KMS-11 (cell line): ENCODE measurements around the gene DLG5.

Source experiments
- H2AFZ ChIP-seq: fragments of 200-600 bp; sonication (generic); 2 replicates; pipeline ENCODE4 v1.6.1; 2016; ENCODE audit warnings: antibody characterized with exemption, mixed run types, low read depth
- H3K27ac ChIP-seq: fragments of 200-600 bp; sonication (generic); 2 replicates; pipeline ENCODE4 v1.6.1; 2016; ENCODE audit warnings: mild to moderate bottlenecking, mixed run types
- H3K27me3 ChIP-seq: fragments of 200-600 bp; sonication (generic); 2 replicates; pipeline ENCODE4 v1.6.1; 2017; ENCODE audit warnings: mild to moderate bottlenecking, low read depth, mixed run types, moderate library complexity; ENCODE audit not compliant: insufficient read depth
- H3K36me3 ChIP-seq: fragments of 200-600 bp; sonication (generic); 2 replicates; pipeline ENCODE4 v1.6.1; 2017; ENCODE audit warnings: mild to moderate bottlenecking, mixed run types; ENCODE audit not compliant: insufficient read depth
- H3K4me1 ChIP-seq: fragments of 200-600 bp; sonication (generic); 2 replicates; pipeline ENCODE4 v1.6.1; 2016; ENCODE audit warnings: mild to moderate bottlenecking, low read depth, mixed run types; ENCODE audit not compliant: poor library complexity, severe bottlenecking
- H3K4me2 ChIP-seq: fragments of 200-600 bp; sonication (generic); 2 replicates; pipeline ENCODE4 v1.7.0; 2016; ENCODE audit warnings: mild to moderate bottlenecking, mixed run types
- H3K4me3 ChIP-seq: fragments of 200-600 bp; sonication (generic); IDR thresholded peaks from 2 replicates; pipeline ENCODE4 v1.6.1; 2017; ENCODE audit warnings: low read depth, low read length, mixed read lengths; ENCODE audit not compliant: insufficient read depth
- H3K79me2 ChIP-seq: fragments of 200-600 bp; sonication (generic); 2 replicates; pipeline ENCODE4 v1.6.1; 2016; ENCODE audit warnings: low read depth, mixed run types; ENCODE audit not compliant: insufficient read depth
- H3K9ac ChIP-seq: fragments of 200-600 bp; sonication (generic); 2 replicates; pipeline ENCODE4 v1.6.1; 2016; ENCODE audit warnings: mild to moderate bottlenecking, mixed run types
- H4K20me1 ChIP-seq: fragments of 200-600 bp; sonication (generic); 2 replicates; pipeline ENCODE4 v1.6.1; 2016; ENCODE audit warnings: mild to moderate bottlenecking, mixed run types; ENCODE audit not compliant: insufficient read depth
- TF ChIP-seq, protein P1 (sequence below): fragments of 200-600 bp; sonication (generic); conservative IDR thresholded peaks from 2 replicates; pipeline ENCODE4 v1.6.1; 2017; ENCODE audit warnings: low read depth, mild to moderate bottlenecking, antibody characterized with exemption, low read length, moderate library complexity, mixed read lengths

The DLG5 gene, protein sequence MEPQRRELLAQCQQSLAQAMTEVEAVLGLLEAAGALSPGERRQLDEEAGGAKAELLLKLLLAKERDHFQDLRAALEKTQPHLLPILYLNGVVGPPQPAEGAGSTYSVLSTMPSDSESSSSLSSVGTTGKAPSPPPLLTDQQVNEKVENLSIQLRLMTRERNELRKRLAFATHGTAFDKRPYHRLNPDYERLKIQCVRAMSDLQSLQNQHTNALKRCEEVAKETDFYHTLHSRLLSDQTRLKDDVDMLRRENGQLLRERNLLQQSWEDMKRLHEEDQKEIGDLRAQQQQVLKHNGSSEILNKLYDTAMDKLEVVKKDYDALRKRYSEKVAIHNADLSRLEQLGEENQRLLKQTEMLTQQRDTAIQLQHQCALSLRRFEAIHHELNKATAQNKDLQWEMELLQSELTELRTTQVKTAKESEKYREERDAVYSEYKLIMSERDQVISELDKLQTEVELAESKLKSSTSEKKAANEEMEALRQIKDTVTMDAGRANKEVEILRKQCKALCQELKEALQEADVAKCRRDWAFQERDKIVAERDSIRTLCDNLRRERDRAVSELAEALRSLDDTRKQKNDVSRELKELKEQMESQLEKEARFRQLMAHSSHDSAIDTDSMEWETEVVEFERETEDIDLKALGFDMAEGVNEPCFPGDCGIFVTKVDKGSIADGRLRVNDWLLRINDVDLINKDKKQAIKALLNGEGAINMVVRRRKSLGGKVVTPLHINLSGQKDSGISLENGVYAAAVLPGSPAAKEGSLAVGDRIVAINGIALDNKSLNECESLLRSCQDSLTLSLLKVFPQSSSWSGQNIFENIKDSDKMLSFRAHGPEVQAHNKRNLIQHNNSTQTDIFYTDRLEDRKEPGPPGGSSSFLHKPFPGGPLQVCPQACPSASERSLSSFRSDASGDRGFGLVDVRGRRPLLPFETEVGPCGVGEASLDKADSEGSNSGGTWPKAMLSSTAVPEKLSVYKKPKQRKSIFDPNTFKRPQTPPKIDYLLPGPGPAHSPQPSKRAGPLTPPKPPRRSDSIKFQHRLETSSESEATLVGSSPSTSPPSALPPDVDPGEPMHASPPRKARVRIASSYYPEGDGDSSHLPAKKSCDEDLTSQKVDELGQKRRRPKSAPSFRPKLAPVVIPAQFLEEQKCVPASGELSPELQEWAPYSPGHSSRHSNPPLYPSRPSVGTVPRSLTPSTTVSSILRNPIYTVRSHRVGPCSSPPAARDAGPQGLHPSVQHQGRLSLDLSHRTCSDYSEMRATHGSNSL (N-terminal part only)

DNA sequence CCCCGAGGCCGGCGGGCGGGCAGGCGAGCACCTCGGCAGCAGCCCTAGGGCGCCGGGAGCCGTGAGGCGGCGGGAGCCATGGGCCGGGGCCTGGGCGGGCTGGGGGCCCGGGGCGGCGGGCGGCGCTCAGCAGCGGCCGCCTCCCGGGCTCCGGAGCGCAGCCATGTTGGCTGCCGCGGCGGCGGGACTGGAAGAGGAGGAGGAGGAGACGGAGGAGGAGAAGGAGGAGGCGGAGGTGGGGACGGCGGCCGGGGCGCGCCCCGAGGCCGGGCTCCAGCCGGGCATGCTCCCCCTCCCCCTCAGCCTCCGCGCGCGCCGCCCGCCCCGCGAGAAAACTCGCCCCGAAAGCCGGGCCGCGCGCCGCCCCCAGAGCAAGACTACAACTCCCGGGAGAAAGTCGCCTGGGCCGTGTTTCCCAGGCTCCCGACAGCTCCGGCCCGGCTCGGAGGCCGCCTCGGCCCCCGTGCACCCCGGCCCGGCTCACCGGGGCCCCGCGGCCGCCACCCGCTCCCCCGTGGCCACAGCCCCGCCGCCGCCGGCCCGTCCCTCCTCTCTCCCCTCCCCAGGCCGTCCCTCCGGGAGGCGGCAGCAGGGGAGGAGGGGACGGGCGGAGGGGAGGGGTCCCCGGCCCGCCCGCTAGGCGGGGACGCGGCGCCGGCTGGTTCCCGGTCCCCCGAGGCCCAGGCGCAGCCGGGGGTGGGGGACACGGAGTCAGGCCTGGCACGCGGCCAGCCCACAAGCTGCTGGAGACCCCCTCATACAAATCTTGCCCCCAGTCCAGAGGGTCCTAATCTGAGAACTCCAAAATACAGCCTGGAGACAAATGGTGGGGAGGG is at the start of gene DLG5:
Gene DLG5 (minus strand): TSS at position 190 of the 836 bp plus-strand sequence. CDS start 235 bp downstream, outside the sequence.
- Histone ChIP-seq H3K9ac (peak within 1 kb of the TSS; percentile 35; the same call in 1 of the 2 replicates), H4K20me1 (no peaks in the 10 kb centered on the region)

DNA sequence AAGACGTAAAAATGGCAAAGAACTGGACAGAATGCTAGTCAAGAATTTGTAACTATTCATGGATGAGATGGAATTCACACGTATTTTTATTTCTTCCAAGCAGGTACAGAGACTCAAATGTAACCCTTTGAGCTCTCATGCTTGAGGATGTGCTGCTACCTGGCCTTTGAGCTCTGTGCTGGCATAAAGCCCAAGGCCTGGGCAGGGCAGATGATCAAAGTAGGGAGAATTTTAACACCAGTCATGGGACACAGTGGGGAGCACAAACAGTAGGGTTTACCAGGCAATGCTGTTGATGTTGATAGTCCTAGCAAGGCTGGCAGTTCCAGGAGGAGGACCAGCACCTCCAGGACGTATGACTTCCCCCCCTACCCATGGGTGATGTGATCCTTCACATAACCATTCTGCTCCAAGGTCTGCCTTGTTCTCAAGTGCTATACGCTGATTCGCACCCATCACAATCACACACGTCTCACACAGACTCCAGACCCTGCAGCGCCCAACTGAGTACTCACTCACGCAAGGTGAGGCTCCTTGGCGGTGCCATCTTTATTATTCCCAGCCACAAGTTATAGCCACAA is 48.6 kb upstream of the DLG5 start:
- Histone ChIP-seq H3K4me1 (peaks cover 7% of the 10 kb centered on the region), H3K9ac (no peak overlapping the region), H3K4me3 (no peak overlapping the region), H3K79me2 (no peaks in the 10 kb centered on the region), H3K4me2 (no peak overlapping the region), H3K27me3 (no peaks in the 10 kb centered on the region), H3K36me3 (no peaks in the 10 kb centered on the region; the same call in 1 of the 2 replicates), H4K20me1 (no peaks in the 10 kb centered on the region), H2AFZ (no peak overlapping the region), H3K27ac (no peak overlapping the region)
- TF ChIP-seq, protein P1, sequence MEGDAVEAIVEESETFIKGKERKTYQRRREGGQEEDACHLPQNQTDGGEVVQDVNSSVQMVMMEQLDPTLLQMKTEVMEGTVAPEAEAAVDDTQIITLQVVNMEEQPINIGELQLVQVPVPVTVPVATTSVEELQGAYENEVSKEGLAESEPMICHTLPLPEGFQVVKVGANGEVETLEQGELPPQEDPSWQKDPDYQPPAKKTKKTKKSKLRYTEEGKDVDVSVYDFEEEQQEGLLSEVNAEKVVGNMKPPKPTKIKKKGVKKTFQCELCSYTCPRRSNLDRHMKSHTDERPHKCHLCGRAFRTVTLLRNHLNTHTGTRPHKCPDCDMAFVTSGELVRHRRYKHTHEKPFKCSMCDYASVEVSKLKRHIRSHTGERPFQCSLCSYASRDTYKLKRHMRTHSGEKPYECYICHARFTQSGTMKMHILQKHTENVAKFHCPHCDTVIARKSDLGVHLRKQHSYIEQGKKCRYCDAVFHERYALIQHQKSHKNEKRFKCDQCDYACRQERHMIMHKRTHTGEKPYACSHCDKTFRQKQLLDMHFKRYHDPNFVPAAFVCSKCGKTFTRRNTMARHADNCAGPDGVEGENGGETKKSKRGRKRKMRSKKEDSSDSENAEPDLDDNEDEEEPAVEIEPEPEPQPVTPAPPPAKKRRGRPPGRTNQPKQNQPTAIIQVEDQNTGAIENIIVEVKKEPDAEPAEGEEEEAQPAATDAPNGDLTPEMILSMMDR: no peak

More for the DNA sequence above, at the start of gene DLG5:
- peak within 1 kb of the TSS; percentile 57 for H2AFZ ChIP-seq
- no peak within 1 kb of the TSS for H3K4me3 ChIP-seq
- peaks cover 7% of the 10 kb centered on the region for H3K4me1 ChIP-seq
- peak within 1 kb of the TSS; percentile 82 for H3K4me2 ChIP-seq
- no peaks in the 10 kb centered on the region for H3K36me3 ChIP-seq
- H3K27me3 ChIP-seq: peaks cover 10% of the 10 kb centered on the region; the same call in 1 of the 2 replicates
- TF ChIP-seq, protein P1: no peak
- no peaks in the 10 kb centered on the region for H3K79me2 ChIP-seq
- no peak within 1 kb of the TSS for H3K27ac ChIP-seq

DNA sequence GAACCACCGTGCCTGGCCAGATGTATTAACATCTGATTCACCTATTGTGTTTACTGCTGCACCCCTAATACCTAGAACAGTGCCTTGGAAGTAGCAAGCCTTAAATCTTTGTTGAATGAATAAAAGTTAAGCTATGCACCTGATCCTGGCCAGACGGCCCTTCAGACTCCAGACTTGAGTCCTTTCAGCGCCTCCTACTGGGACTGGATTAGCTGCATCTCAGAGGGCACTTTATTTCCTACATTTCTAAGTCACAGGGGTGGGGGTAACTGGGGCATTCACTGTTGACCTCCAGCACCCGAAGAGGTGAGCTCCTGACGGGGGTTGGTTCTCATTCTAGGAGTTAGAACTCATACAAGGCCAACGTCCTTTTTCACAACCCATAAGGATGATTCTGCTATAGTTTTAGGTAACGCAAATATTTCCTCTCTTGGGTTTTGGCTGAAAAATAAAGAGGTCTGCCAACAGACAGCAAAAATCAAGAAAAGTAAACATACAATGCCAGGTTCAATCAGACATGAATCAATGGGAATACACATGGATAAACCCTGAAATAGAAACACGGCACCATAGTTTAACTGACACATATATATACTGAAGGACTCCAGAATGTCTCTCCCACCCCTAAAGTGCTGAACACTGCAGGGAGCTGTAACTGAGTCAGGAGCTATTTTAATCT is 48.0 kb upstream of the DLG5 start:
- Histone ChIP-seq H3K4me1 (peaks cover 7% of the 10 kb centered on the region), H3K9ac (no peak overlapping the region), H3K27ac (no peak overlapping the region), H3K4me3 (no peak overlapping the region), H2AFZ (no peak overlapping the region), H4K20me1 (no peaks in the 10 kb centered on the region), H3K79me2 (no peaks in the 10 kb centered on the region), H3K27me3 (no peaks in the 10 kb centered on the region), H3K36me3 (no peaks in the 10 kb centered on the region; the same call in 1 of the 2 replicates), H3K4me2 (no peak overlapping the region)
- TF ChIP-seq, protein P1: no peak
